Measurements from ENCODE around the gene RAD23A.
"Not testable (repeated sequence)": the region's sequence is repeated elsewhere in the genome, so short reads cannot be mapped to it uniquely, and the experiment has no call there.

RAD23A gene

GRCh38 chr19:12945479-12946091 is at the start of gene RAD23A:
TSS of gene RAD23A (plus strand) at chr19:12945862. CDS start at chr19:12945949, 87 bp downstream.
- DNase-seq (ENCODE audit: low spot score): peak; percentile 87

- no peak for DNase-seq (ENCODE audit: low spot score)
Measured at GRCh38 chr19:12896460-12896859, 49.2 kb upstream of the RAD23A start.

GRCh38 chr19:12899891-12900518 is 45.7 kb upstream of the RAD23A start:
- DNase-seq (ENCODE audit: low spot score): no peak

GRCh38 chr19:12907166-12907565 is 38.5 kb upstream of the RAD23A start:
- DNase-seq (ENCODE audit: low spot score): no peak

GRCh38 chr19:12912571-12912970 is 33.1 kb upstream of the RAD23A start:
- no peak for DNase-seq (ENCODE audit: low spot score)

GRCh38 chr19:12913011-12913561 is 32.6 kb upstream of the RAD23A start:
- DNase-seq (ENCODE audit: low spot score): peak; percentile 84

- DNase-seq (ENCODE audit: low spot score): peak; percentile 45
Measured at GRCh38 chr19:12913851-12914690, 31.6 kb upstream of the RAD23A start.

GRCh38 chr19:12915860-12916259 is 29.8 kb upstream of the RAD23A start:
- not testable (repeated sequence) for DNase-seq (ENCODE audit: low spot score)

- no peak for DNase-seq (ENCODE audit: low spot score)
Measured at GRCh38 chr19:12918253-12918652, 27.4 kb upstream of the RAD23A start.

GRCh38 chr19:12921047-12921446 is 24.6 kb upstream of the RAD23A start:
- no peak for DNase-seq (ENCODE audit: low spot score)

- no peak for DNase-seq (ENCODE audit: low spot score)
Measured at GRCh38 chr19:12922959-12923358, 22.7 kb upstream of the RAD23A start.

GRCh38 chr19:12924621-12925310 is 20.9 kb upstream of the RAD23A start:
- DNase-seq (ENCODE audit: low spot score): no peak

GRCh38 chr19:12930002-12930645 is 15.5 kb upstream of the RAD23A start:
- DNase-seq (ENCODE audit: low spot score): no peak

- no peak for DNase-seq (ENCODE audit: low spot score)
Measured at GRCh38 chr19:12932392-12933286, 13.0 kb upstream of the RAD23A start.

- peak; percentile 94 for DNase-seq (ENCODE audit: low spot score)
Measured at GRCh38 chr19:12933287-12934072, 12.2 kb upstream of the RAD23A start, which contains the start of gene FARSA. TSS of gene FARSA (minus strand) at chr19:12933711. CDS start at chr19:12933696, 15 bp downstream.

- no peak for DNase-seq (ENCODE audit: low spot score)
Measured at GRCh38 chr19:12935071-12935470, 10.6 kb upstream of the RAD23A start.

- no peak for DNase-seq (ENCODE audit: low spot score)
Measured at GRCh38 chr19:12936582-12936981, 9.1 kb upstream of the RAD23A start.

- peak; percentile 40 for DNase-seq (ENCODE audit: low spot score)
Measured at GRCh38 chr19:12937093-12937926, 8.4 kb upstream of the RAD23A start.

All from globus pallidus (tissue), 1 donor.